ENCODE measurements around the gene SSR3. TPM values are rescaled to one million over a fixed set of nuclear protein-coding genes. Genes with fewer than 3 reads are reported as not detected.

SSR3 gene
- total and polyA plus RNA-seq, 2 donors (not counting 3 experiments of a cell fraction or from before 2014, with no cell fraction given) = 155 to 355 TPM

DNA sequence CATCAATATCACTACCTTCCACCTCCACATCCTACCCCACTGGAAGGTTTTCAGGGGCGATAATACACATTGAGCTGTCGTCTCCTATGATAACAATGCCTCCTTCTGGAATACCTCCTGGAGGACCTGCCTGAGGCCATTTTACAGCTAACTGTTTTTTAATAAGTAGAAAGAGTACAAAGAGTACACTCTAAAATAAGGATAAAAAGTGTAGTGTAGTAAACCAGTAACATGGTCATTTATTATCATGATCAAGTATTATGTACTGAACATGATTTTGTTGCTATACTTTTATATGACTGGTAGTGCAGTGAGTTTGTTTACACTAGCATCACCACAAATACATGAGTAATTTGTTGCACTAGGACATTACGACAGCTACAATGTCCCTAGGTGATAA, 46.6 kb upstream of the SSR3 start:
- H3K9ac ChIP-seq (replicated peaks; ENCODE audit: extremely low read depth, insufficient read depth, low read length) = no peak overlapping the region
- no peak for TF ChIP-seq GATA2 (IDR thresholded peaks at IDR 0.05; ENCODE audit: insufficient read depth, insufficient read length, low read depth, low read length)
- no peak for TF ChIP-seq JUN (IDR thresholded peaks at IDR 0.05; ENCODE audit: borderline replicate concordance, insufficient read depth, insufficient read length, low read depth)
- no peak for TF ChIP-seq EZH2 (IDR thresholded peaks at IDR 0.05; ENCODE audit: borderline replicate concordance, low read depth, low read length, severe bottlenecking)
- TF ChIP-seq, protein P1, sequence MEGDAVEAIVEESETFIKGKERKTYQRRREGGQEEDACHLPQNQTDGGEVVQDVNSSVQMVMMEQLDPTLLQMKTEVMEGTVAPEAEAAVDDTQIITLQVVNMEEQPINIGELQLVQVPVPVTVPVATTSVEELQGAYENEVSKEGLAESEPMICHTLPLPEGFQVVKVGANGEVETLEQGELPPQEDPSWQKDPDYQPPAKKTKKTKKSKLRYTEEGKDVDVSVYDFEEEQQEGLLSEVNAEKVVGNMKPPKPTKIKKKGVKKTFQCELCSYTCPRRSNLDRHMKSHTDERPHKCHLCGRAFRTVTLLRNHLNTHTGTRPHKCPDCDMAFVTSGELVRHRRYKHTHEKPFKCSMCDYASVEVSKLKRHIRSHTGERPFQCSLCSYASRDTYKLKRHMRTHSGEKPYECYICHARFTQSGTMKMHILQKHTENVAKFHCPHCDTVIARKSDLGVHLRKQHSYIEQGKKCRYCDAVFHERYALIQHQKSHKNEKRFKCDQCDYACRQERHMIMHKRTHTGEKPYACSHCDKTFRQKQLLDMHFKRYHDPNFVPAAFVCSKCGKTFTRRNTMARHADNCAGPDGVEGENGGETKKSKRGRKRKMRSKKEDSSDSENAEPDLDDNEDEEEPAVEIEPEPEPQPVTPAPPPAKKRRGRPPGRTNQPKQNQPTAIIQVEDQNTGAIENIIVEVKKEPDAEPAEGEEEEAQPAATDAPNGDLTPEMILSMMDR (IDR thresholded peaks at IDR 0.05; ENCODE audit: extremely low read depth in 1 of 2, insufficient read depth in 1 of 2, low read depth in 1 of 2, low read length in 2 of 2) = no peak
- no peak for TF ChIP-seq MYC (IDR thresholded peaks at IDR 0.05; ENCODE audit: low read depth, low read length)
- no peak for TF ChIP-seq POLR2AphosphoS5 (IDR thresholded peaks at IDR 0.05; ENCODE audit: insufficient read depth, low read depth, low read length)
- TF ChIP-seq POLR2A (IDR thresholded peaks at IDR 0.05; ENCODE audit: low read depth, low read length) = no peak
- H3K36me3 ChIP-seq (ENCODE audit: control insufficient read depth in 2 of 2, extremely low read depth in 1 of 2, insufficient read depth in 2 of 2, low read length in 2 of 2) = no peaks in the 10 kb centered on the region
- dilution Hi-C loops (cut with MboI; ENCODE audit: extremely low pct_ligation_motif_present, low sequenced_read_pairs) (no loop called here), intact Hi-C loops (cut with micrococcal nuclease) (no loop called here)
- no peaks in the 10 kb centered on the region for H3K9me3 ChIP-seq (replicated peaks; ENCODE audit: control insufficient read depth, insufficient read depth, low read length)
- H3K27ac ChIP-seq (ENCODE audit: insufficient read depth, low read depth, low read length) = no peak overlapping the region
- no peaks in the 10 kb centered on the region for H3K4me1 ChIP-seq (ENCODE audit: control insufficient read depth, extremely low read depth, insufficient read depth, low read length)
- DNase-seq (ENCODE audit: low read depth, low spot score) (no peak), FAIRE-seq (no peak)
- no peaks in the 10 kb centered on the region for H3K79me2 ChIP-seq (ENCODE audit: control insufficient read depth, insufficient read depth, low read length)
- POLR2A ChIA-PET = no interaction called here
- H4K20me1 ChIP-seq (replicated peaks; ENCODE audit: control insufficient read depth, extremely low read depth, insufficient read depth, low read length) = no peaks in the 10 kb centered on the region
- H3K4me2 ChIP-seq (ENCODE audit: insufficient read depth, low read length) = no peak overlapping the region
- no peaks in the 10 kb centered on the region for H3K27me3 ChIP-seq (ENCODE audit: control insufficient read depth in 2 of 2, insufficient read depth in 2 of 2, low read length in 2 of 2)
- CTCF ChIA-PET = no interaction called here
- H3K4me3 ChIP-seq (replicated peaks in 1 of 3; ENCODE audit: insufficient read depth in 1 of 3, low read depth in 1 of 3, low read length in 3 of 3) = no peak overlapping the region
- H3K9me1 ChIP-seq (replicated peaks; ENCODE audit: control insufficient read depth, extremely low read depth, insufficient read depth, low read length) = no peaks in the 10 kb centered on the region
- no peak overlapping the region for H2AFZ ChIP-seq (ENCODE audit: low read depth, low read length)
- BruUV-seq (replicated peaks) = no TSS peak
